SH-SY5Y (cell line): ENCODE results near the gene UCK1.

Source experiments
- GATA2 ChIP-seq: IDR thresholded peaks from 2 replicates; pipeline ENCODE4 v1.6.1; 2011; ENCODE audit warnings: mild to moderate bottlenecking, low read depth, low read length
- GATA3 ChIP-seq: IDR thresholded peaks from 2 replicates; pipeline ENCODE4 v1.6.1; 2011; ENCODE audit warnings: low read depth, mild to moderate bottlenecking, low read length, moderate library complexity

- TF ChIP-seq GATA3 = no peak
- no peak for TF ChIP-seq GATA2
Observed at GRCh38 chr9:131485728-131486422, 45.2 kb downstream of the UCK1 start.
